ENCODE measurements around the gene TMEM238L. TPM values are rescaled to one million over a fixed set of nuclear protein-coding genes. Genes with fewer than 3 reads are reported as not detected.

TMEM238L gene
- total and polyA plus RNA-seq, 2 of the 8 experiments (the other 6 are each of a cell fraction or from before 2014, with no cell fraction given), result not detected

DNA sequence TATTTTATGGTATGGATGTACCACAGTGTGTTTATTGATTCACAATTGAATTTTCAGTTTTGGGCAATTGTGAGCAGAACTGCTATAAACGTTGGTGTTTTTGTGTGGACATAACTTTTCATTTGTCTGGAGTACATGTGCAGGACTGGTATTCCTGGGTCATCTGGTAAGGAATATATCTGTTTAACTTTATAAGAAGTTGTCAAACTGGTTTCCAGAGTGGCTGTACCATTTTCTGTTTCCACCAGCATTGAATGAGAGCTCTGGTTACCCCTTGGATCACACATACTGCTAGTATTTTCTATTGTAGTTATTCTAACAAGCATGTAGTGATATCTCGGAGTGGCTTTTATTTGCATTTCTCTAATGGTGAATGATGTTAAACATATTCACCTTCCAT is 24.3 kb downstream of the TMEM238L start (continued):
- TF ChIP-seq CEBPB (IDR thresholded peaks at IDR 0.05; ENCODE audit: low read depth, low read length) (no peak), RFX5 (IDR thresholded peaks at IDR 0.05; ENCODE audit: borderline replicate concordance, low read depth, low read length) (no peak), SP4 (IDR thresholded peaks at IDR 0.05; ENCODE audit: low read length) (no peak), ASH2L (IDR thresholded peaks at IDR 0.05; ENCODE audit: low read length) (no peak)
